ENCODE data around the gene EML1. TPM values are rescaled to one million over a fixed set of nuclear protein-coding genes. Genes with fewer than 3 reads are reported as not detected.

Gene EML1
- total and polyA plus RNA-seq, 2 of the 13 experiments (the other 11 are each of a cell fraction or from before 2014, with no cell fraction given) = 0.59 to 1.7 TPM

- TF ChIP-seq, protein P1, sequence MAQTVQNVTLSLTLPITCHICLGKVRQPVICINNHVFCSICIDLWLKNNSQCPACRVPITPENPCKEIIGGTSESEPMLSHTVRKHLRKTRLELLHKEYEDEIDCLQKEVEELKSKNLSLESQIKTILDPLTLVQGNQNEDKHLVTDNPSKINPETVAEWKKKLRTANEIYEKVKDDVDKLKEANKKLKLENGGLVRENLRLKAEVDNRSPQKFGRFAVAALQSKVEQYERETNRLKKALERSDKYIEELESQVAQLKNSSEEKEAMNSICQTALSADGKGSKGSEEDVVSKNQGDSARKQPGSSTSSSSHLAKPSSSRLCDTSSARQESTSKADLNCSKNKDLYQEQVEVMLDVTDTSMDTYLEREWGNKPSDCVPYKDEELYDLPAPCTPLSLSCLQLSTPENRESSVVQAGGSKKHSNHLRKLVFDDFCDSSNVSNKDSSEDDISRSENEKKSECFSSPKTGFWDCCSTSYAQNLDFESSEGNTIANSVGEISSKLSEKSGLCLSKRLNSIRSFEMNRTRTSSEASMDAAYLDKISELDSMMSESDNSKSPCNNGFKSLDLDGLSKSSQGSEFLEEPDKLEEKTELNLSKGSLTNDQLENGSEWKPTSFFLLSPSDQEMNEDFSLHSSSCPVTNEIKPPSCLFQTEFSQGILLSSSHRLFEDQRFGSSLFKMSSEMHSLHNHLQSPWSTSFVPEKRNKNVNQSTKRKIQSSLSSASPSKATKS (CRISPR knock-in tag; IDR thresholded peaks at IDR 0.05) = no peak
- TF ChIP-seq ZNF556 (CRISPR knock-in tag; IDR thresholded peaks at IDR 0.05; ENCODE audit: borderline replicate concordance) = 0 out of 2 replicates have a peak, but pooled peaks have one; percentile 46
- TF ChIP-seq CBX1 (IDR thresholded peaks at IDR 0.05; ENCODE audit: low read depth) = no peak
- no peak for TF ChIP-seq SETDB1 (CRISPR knock-in tag; IDR thresholded peaks at IDR 0.05; ENCODE audit: borderline replicate concordance)
- TF ChIP-seq, protein P2, sequence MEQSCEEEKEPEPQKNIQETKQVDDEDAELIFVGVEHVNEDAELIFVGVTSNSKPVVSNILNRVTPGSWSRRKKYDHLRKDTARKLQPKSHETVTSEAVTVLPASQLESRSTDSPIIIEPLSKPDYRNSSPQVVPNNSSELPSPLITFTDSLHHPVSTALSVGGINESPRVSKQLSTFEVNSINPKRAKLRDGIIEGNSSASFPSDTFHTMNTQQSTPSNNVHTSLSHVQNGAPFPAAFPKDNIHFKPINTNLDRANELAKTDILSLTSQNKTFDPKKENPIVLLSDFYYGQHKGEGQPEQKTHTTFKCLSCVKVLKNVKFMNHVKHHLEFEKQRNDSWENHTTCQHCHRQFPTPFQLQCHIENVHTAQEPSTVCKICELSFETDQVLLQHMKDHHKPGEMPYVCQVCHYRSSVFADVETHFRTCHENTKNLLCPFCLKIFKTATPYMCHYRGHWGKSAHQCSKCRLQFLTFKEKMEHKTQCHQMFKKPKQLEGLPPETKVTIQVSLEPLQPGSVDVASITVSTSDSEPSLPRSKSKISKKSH (CRISPR knock-in tag; IDR thresholded peaks at IDR 0.05; ENCODE audit: borderline replicate concordance) = no peak
- no peak for TF ChIP-seq ZFP62 (CRISPR knock-in tag; IDR thresholded peaks at IDR 0.05)
- no peak for TF ChIP-seq TRIM22 (IDR thresholded peaks at IDR 0.05)
- TF ChIP-seq ZNF660 (CRISPR knock-in tag; IDR thresholded peaks at IDR 0.05; ENCODE audit: borderline replicate concordance, low read depth) = no peak
- no peak for TF ChIP-seq ZNF550 (CRISPR knock-in tag; IDR thresholded peaks at IDR 0.05; ENCODE audit: borderline replicate concordance)
- TF ChIP-seq, protein P3, sequence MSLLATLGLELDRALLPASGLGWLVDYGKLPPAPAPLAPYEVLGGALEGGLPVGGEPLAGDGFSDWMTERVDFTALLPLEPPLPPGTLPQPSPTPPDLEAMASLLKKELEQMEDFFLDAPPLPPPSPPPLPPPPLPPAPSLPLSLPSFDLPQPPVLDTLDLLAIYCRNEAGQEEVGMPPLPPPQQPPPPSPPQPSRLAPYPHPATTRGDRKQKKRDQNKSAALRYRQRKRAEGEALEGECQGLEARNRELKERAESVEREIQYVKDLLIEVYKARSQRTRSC (CRISPR knock-in tag; IDR thresholded peaks at IDR 0.05; ENCODE audit: low read depth) = no peak
- TF ChIP-seq HES4 (CRISPR knock-in tag; IDR thresholded peaks at IDR 0.05; ENCODE audit: borderline replicate concordance) = no peak
- TF ChIP-seq ZNF337 (CRISPR knock-in tag; IDR thresholded peaks at IDR 0.05; ENCODE audit: borderline replicate concordance, low read depth) = no peak
- no peak for TF ChIP-seq ZNF790 (CRISPR knock-in tag; IDR thresholded peaks at IDR 0.05; ENCODE audit: borderline replicate concordance)
- no peak for TF ChIP-seq KLF15 (CRISPR knock-in tag; IDR thresholded peaks at IDR 0.05; ENCODE audit: borderline replicate concordance)
- no peak for TF ChIP-seq MXD4 (CRISPR knock-in tag; IDR thresholded peaks at IDR 0.05)
- TF ChIP-seq, protein P4, sequence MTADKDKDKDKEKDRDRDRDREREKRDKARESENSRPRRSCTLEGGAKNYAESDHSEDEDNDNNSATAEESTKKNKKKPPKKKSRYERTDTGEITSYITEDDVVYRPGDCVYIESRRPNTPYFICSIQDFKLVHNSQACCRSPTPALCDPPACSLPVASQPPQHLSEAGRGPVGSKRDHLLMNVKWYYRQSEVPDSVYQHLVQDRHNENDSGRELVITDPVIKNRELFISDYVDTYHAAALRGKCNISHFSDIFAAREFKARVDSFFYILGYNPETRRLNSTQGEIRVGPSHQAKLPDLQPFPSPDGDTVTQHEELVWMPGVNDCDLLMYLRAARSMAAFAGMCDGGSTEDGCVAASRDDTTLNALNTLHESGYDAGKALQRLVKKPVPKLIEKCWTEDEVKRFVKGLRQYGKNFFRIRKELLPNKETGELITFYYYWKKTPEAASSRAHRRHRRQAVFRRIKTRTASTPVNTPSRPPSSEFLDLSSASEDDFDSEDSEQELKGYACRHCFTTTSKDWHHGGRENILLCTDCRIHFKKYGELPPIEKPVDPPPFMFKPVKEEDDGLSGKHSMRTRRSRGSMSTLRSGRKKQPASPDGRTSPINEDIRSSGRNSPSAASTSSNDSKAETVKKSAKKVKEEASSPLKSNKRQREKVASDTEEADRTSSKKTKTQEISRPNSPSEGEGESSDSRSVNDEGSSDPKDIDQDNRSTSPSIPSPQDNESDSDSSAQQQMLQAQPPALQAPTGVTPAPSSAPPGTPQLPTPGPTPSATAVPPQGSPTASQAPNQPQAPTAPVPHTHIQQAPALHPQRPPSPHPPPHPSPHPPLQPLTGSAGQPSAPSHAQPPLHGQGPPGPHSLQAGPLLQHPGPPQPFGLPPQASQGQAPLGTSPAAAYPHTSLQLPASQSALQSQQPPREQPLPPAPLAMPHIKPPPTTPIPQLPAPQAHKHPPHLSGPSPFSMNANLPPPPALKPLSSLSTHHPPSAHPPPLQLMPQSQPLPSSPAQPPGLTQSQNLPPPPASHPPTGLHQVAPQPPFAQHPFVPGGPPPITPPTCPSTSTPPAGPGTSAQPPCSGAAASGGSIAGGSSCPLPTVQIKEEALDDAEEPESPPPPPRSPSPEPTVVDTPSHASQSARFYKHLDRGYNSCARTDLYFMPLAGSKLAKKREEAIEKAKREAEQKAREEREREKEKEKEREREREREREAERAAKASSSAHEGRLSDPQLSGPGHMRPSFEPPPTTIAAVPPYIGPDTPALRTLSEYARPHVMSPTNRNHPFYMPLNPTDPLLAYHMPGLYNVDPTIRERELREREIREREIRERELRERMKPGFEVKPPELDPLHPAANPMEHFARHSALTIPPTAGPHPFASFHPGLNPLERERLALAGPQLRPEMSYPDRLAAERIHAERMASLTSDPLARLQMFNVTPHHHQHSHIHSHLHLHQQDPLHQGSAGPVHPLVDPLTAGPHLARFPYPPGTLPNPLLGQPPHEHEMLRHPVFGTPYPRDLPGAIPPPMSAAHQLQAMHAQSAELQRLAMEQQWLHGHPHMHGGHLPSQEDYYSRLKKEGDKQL (CRISPR knock-in tag; IDR thresholded peaks at IDR 0.05; ENCODE audit: low read depth) = peak; percentile 57; the same call in 1 of the 2 replicates
- no peak for TF ChIP-seq ADNP (CRISPR knock-in tag; IDR thresholded peaks at IDR 0.05)
- no peak for TF ChIP-seq HMGA1 (CRISPR knock-in tag; conservative IDR thresholded peaks at IDR 0.05)
- no peak for TF ChIP-seq ZNF441 (CRISPR knock-in tag; IDR thresholded peaks at IDR 0.05; ENCODE audit: borderline replicate concordance)
These were observed 8.7 kb upstream of the EML1 start (continued) for GRCh38 chr14:99784508-99784907.
